ENCODE results near the gene NSA2.
"Not testable (repeated sequence)": the region's sequence is repeated elsewhere in the genome, so short reads cannot be mapped to it uniquely, and the experiment has no call there.

The NSA2 gene

GRCh38 chr5:74778609-74779008 is 11.6 kb downstream of the NSA2 start:
- TF ChIP-seq POLR2A (IDR thresholded peaks at IDR 0.05; ENCODE audit: low read length) (no peak), GATA1 (IDR thresholded peaks at IDR 0.05; ENCODE audit: low read depth, low read length) (no peak)
- no peak for DNase-seq

- DNase-seq, result no peak
- TF ChIP-seq POLR2A (IDR thresholded peaks at IDR 0.05; ENCODE audit: low read length) (no peak), GATA1 (IDR thresholded peaks at IDR 0.05; ENCODE audit: low read depth, low read length) (no peak)
Measured at GRCh38 chr5:74786851-74787250, 19.8 kb downstream of the NSA2 start.

- TF ChIP-seq POLR2A (IDR thresholded peaks at IDR 0.05; ENCODE audit: low read length), result no peak
- no peak for TF ChIP-seq GATA1 (IDR thresholded peaks at IDR 0.05; ENCODE audit: low read depth, low read length)
- no peak for DNase-seq
Measured at GRCh38 chr5:74787424-74787823, 20.4 kb downstream of the NSA2 start.

GRCh38 chr5:74791669-74792068 is 24.6 kb downstream of the NSA2 start:
- not testable (repeated sequence) for DNase-seq

- TF ChIP-seq GATA1 (IDR thresholded peaks at IDR 0.05; ENCODE audit: low read depth, low read length) (no peak), POLR2A (IDR thresholded peaks at IDR 0.05; ENCODE audit: low read length) (no peak)
- no peak for DNase-seq
Measured at GRCh38 chr5:74798977-74799911, 32.2 kb downstream of the NSA2 start.

- TF ChIP-seq POLR2A (IDR thresholded peaks at IDR 0.05; ENCODE audit: low read length), result no peak
- no peak for TF ChIP-seq GATA1 (IDR thresholded peaks at IDR 0.05; ENCODE audit: low read depth, low read length)
- no peak for DNase-seq
Measured at GRCh38 chr5:74801197-74801596, 34.1 kb downstream of the NSA2 start.

GRCh38 chr5:74801941-74802340 is 34.9 kb downstream of the NSA2 start:
- TF ChIP-seq POLR2A (IDR thresholded peaks at IDR 0.05; ENCODE audit: low read length), result no peak
- no peak for TF ChIP-seq GATA1 (IDR thresholded peaks at IDR 0.05; ENCODE audit: low read depth, low read length)
- no peak for DNase-seq

GRCh38 chr5:74810915-74811314 is 43.9 kb downstream of the NSA2 start:
- TF ChIP-seq POLR2A (IDR thresholded peaks at IDR 0.05; ENCODE audit: low read length), result no peak
- TF ChIP-seq GATA1 (IDR thresholded peaks at IDR 0.05; ENCODE audit: low read depth, low read length), result no peak
- no peak for DNase-seq

- DNase-seq, result no peak
- TF ChIP-seq GATA1 (IDR thresholded peaks at IDR 0.05; ENCODE audit: low read depth, low read length), result no peak
- TF ChIP-seq POLR2A (IDR thresholded peaks at IDR 0.05; ENCODE audit: low read length), result no peak
Measured at GRCh38 chr5:74816875-74817274, 49.8 kb downstream of the NSA2 start.

GRCh38 chr5:74822288-74822687 is 55.2 kb downstream of the NSA2 start:
- no peak for DNase-seq
- TF ChIP-seq POLR2A (IDR thresholded peaks at IDR 0.05; ENCODE audit: low read length) (no peak), GATA1 (IDR thresholded peaks at IDR 0.05; ENCODE audit: low read depth, low read length) (no peak)

- TF ChIP-seq POLR2A (IDR thresholded peaks at IDR 0.05; ENCODE audit: low read length) (no peak), GATA1 (IDR thresholded peaks at IDR 0.05; ENCODE audit: low read depth, low read length) (no peak)
- no peak for DNase-seq
Measured at GRCh38 chr5:74829413-74829812, 62.4 kb downstream of the NSA2 start.

Measured in erythroblast (primary cell).